ENCODE data around the gene SDC4.

SDC4 gene

GRCh38 chr20:45362804-45363610 lies 14.8 kb upstream of the SDC4 start, which contains the start of gene SYS1:
SYS1 (plus strand) TSS chr20:45363156; CDS start chr20:45363532, 376 bp downstream.
- H3K9ac ChIP-seq (ENCODE audit: low read depth, low read length, poor library complexity, severe bottlenecking), result peak within 1 kb of the TSS; percentile 75
- no peaks in the 10 kb centered on the region; the same call in 1 of the 2 replicates for H3K36me3 ChIP-seq (ENCODE audit: insufficient read depth, low read length)
- H3K9me2 ChIP-seq (replicated peaks; ENCODE audit: low read depth, low read length), result no peaks in the 10 kb centered on the region
- H3K4me2 ChIP-seq (ENCODE audit: low read depth, low read length, poor library complexity, severe bottlenecking), result peak within 1 kb of the TSS; percentile 94
- H3F3A ChIP-seq (ENCODE audit: low read depth), result peaks cover 6% of the 10 kb centered on the region; the same call in 1 of the 2 replicates
- peak within 1 kb of the TSS; percentile 93 for H2AFZ ChIP-seq (ENCODE audit: low read length)
- no peaks in the 10 kb centered on the region for H3K9me3 ChIP-seq (ENCODE audit: insufficient read depth, low read depth, low read length)
- peak; percentile 82 for TF ChIP-seq CTCF (conservative IDR thresholded peaks at IDR 0.05; ENCODE audit: low read length)
- no peak for TF ChIP-seq EZH2phosphoT487 (IDR thresholded peaks at IDR 0.05; ENCODE audit: borderline replicate concordance)
- H3K79me2 ChIP-seq (ENCODE audit: insufficient read depth, low read length), result peaks cover 16% of the 10 kb centered on the region
- H3K4me3 ChIP-seq (ENCODE audit: low read length, poor library complexity, severe bottlenecking), result peak within 1 kb of the TSS; percentile 91
- H4K20me1 ChIP-seq (ENCODE audit: insufficient read depth, low read length, poor library complexity, severe bottlenecking), result peaks cover 6% of the 10 kb centered on the region
- peaks cover 33% of the 10 kb centered on the region for H3K4me1 ChIP-seq (ENCODE audit: insufficient read depth, low read length, poor library complexity, severe bottlenecking)
- no peaks in the 10 kb centered on the region for H3K27me3 ChIP-seq (ENCODE audit: insufficient read depth, low read length, poor library complexity, severe bottlenecking)

- Histone ChIP-seq H3K4me1 (ENCODE audit: insufficient read depth, low read length, poor library complexity, severe bottlenecking) (peaks cover 26% of the 10 kb centered on the region), H3K9me3 (ENCODE audit: insufficient read depth, low read depth, low read length) (no peaks in the 10 kb centered on the region), H4K20me1 (ENCODE audit: insufficient read depth, low read length, poor library complexity, severe bottlenecking) (peaks cover 6% of the 10 kb centered on the region), H3K36me3 (ENCODE audit: insufficient read depth, low read length) (no peaks in the 10 kb centered on the region), H2AFZ (ENCODE audit: low read length) (no peak overlapping the region), H3K27me3 (ENCODE audit: insufficient read depth, low read length, poor library complexity, severe bottlenecking) (no peaks in the 10 kb centered on the region), H3K79me2 (ENCODE audit: insufficient read depth, low read length) (peaks cover 16% of the 10 kb centered on the region), H3K4me3 (ENCODE audit: low read length, poor library complexity, severe bottlenecking) (no peak overlapping the region), H3K4me2 (ENCODE audit: low read depth, low read length, poor library complexity, severe bottlenecking) (no peak overlapping the region), H3K9me2 (replicated peaks; ENCODE audit: low read depth, low read length) (no peaks in the 10 kb centered on the region), H3K9ac (ENCODE audit: low read depth, low read length, poor library complexity, severe bottlenecking) (no peak overlapping the region), H3F3A (ENCODE audit: low read depth) (no peaks in the 10 kb centered on the region)
- no peak for TF ChIP-seq CTCF (conservative IDR thresholded peaks at IDR 0.05; ENCODE audit: low read length)
- no peak for TF ChIP-seq EZH2phosphoT487 (IDR thresholded peaks at IDR 0.05; ENCODE audit: borderline replicate concordance)
These were observed 13.6 kb upstream of the SDC4 start for GRCh38 chr20:45361793-45362192.

GRCh38 chr20:45359406-45360148 lies 11.4 kb upstream of the SDC4 start:
- H3K4me2 ChIP-seq (ENCODE audit: low read depth, low read length, poor library complexity, severe bottlenecking), result no peak overlapping the region
- H3K9me2 ChIP-seq (replicated peaks; ENCODE audit: low read depth, low read length), result no peaks in the 10 kb centered on the region
- H3K79me2 ChIP-seq (ENCODE audit: insufficient read depth, low read length), result peaks cover 10% of the 10 kb centered on the region
- H3K27me3 ChIP-seq (ENCODE audit: insufficient read depth, low read length, poor library complexity, severe bottlenecking), result no peaks in the 10 kb centered on the region
- H3K4me1 ChIP-seq (ENCODE audit: insufficient read depth, low read length, poor library complexity, severe bottlenecking), result peaks cover 18% of the 10 kb centered on the region
- no peak for TF ChIP-seq EZH2phosphoT487 (IDR thresholded peaks at IDR 0.05; ENCODE audit: borderline replicate concordance)
- TF ChIP-seq CTCF (conservative IDR thresholded peaks at IDR 0.05; ENCODE audit: low read length), result no peak
- no peak overlapping the region for H3K9ac ChIP-seq (ENCODE audit: low read depth, low read length, poor library complexity, severe bottlenecking)
- H3K36me3 ChIP-seq (ENCODE audit: insufficient read depth, low read length), result no peaks in the 10 kb centered on the region
- H3K9me3 ChIP-seq (ENCODE audit: insufficient read depth, low read depth, low read length), result no peaks in the 10 kb centered on the region
- H2AFZ ChIP-seq (ENCODE audit: low read length), result no peak overlapping the region
- H4K20me1 ChIP-seq (ENCODE audit: insufficient read depth, low read length, poor library complexity, severe bottlenecking), result peaks cover 6% of the 10 kb centered on the region
- H3F3A ChIP-seq (ENCODE audit: low read depth), result no peaks in the 10 kb centered on the region
- H3K4me3 ChIP-seq (ENCODE audit: low read length, poor library complexity, severe bottlenecking), result no peak overlapping the region

Data from Loucy (cell line).